ENCODE results near the gene ATP2A1. TPM values are rescaled to one million over a fixed set of nuclear protein-coding genes. Genes with fewer than 3 reads are reported as not detected.

Gene ATP2A1
- total and polyA plus RNA-seq, 2 of the 13 experiments (the other 11 are each of a cell fraction or from before 2014, with no cell fraction given) = 3.2 to 12.5 TPM

GRCh38 chr16:28836761-28837064, 41.6 kb upstream of the ATP2A1 start:
- Histone ChIP-seq H3K79me2 (ENCODE audit: insufficient read depth, low read length) (no peaks in the 10 kb centered on the region), H3K9me3 (ENCODE audit: low read length) (no peaks in the 10 kb centered on the region), H3K4me1 (ENCODE audit: insufficient read depth, low read length) (peaks cover 14% of the 10 kb centered on the region), H3K27ac (ENCODE audit: extremely low read length, insufficient read depth, low read length) (no peak overlapping the region), H3K4me3 (replicated peaks in 1 of 3; ENCODE audit: insufficient read depth in 1 of 3, low read depth in 2 of 3, low read length in 3 of 3) (no peak overlapping the region), H3K9ac (ENCODE audit: insufficient read depth, low read depth, low read length) (no peak overlapping the region), H2AFZ (ENCODE audit: low read length) (no peak overlapping the region), H3K4me2 (ENCODE audit: low read depth, low read length) (no peak overlapping the region), H4K20me1 (ENCODE audit: insufficient read depth, low read length) (peaks cover 8% of the 10 kb centered on the region; the same call in 1 of the 2 replicates), H3K27me3 (ENCODE audit: control insufficient read depth in 1 of 2, insufficient read depth in 2 of 2, low read length in 2 of 2) (no peaks in the 10 kb centered on the region), H3K36me3 (replicated peaks in 1 of 2; ENCODE audit: control insufficient read depth in 1 of 2, insufficient read depth in 2 of 2, low read length in 2 of 2) (peaks cover 44 to 62% of the 10 kb centered on the region in 2 experiments)
- BruUV-seq (replicated peaks) = no TSS peak
- FAIRE-seq = no peak
- POLR2A ChIA-PET = interaction anchor here (1.1 to 6.8 kb wide), 3 partner anchors 9 to 14 kb away, joined by 4 to 51 read pairs (median 17); partner anchors contain the start of genes ATXN2L and TUFM
- WGBS (ENCODE audit: low lambda C conversion rate) = 92% methylated on average over 8 of the region's 8 CpGs
- DNase-seq (ENCODE audit: low spot score) = no peak
- in situ Hi-C loops (cut with HindIII; ENCODE audit: extremely low pct_ligation_motif_present, low pct_unique_long_range_greater_than_20kb) = no loop called here
- ATAC-seq = no peak
- intact Hi-C loops (cut with micrococcal nuclease; ENCODE audit: unreplicated experiment) = no loop called here
- CTCF ChIA-PET (ENCODE audit: low intra/inter-chr PET ratio, low total read pairs) = no interaction called here
- TF ChIP-seq HNRNPLL (IDR thresholded peaks at IDR 0.05; ENCODE audit: low read depth, low read length, poor library complexity, severe bottlenecking) = no peak
- no peak for TF ChIP-seq ZNF777 (CRISPR knock-in tag; IDR thresholded peaks at IDR 0.05)

- no peaks in the 10 kb centered on the region for H3K9me3 ChIP-seq (ENCODE audit: low read length)
- 95% methylated on average over 7 of the region's 7 CpGs for WGBS (ENCODE audit: low lambda C conversion rate)
- H3K27me3 ChIP-seq (ENCODE audit: control insufficient read depth in 1 of 2, insufficient read depth in 2 of 2, low read length in 2 of 2) = no peaks in the 10 kb centered on the region
- no peak overlapping the region for H2AFZ ChIP-seq (ENCODE audit: low read length)
- ChIA-PET CTCF (ENCODE audit: low intra/inter-chr PET ratio, low total read pairs) (no interaction called here), POLR2A (interaction anchor here (1.0 to 6.8 kb wide), 7 partner anchors 8 to 113 kb away, joined by 3 to 51 read pairs (median 9); partner anchors contain the start of genes ATXN2L, NFATC2IP, SH2B1 and TUFM)
- in situ Hi-C loops (cut with HindIII; ENCODE audit: extremely low pct_ligation_motif_present, low pct_unique_long_range_greater_than_20kb) = no loop called here
- no peak overlapping the region for H3K4me2 ChIP-seq (ENCODE audit: low read depth, low read length)
- H3K79me2 ChIP-seq (ENCODE audit: insufficient read depth, low read length) = no peaks in the 10 kb centered on the region
- intact Hi-C loops (cut with micrococcal nuclease; ENCODE audit: unreplicated experiment) = no loop called here
- no peak overlapping the region for H3K27ac ChIP-seq (ENCODE audit: extremely low read length, insufficient read depth, low read length)
- no peak overlapping the region for H3K9ac ChIP-seq (ENCODE audit: insufficient read depth, low read depth, low read length)
- H3K36me3 ChIP-seq (replicated peaks in 1 of 2; ENCODE audit: control insufficient read depth in 1 of 2, insufficient read depth in 2 of 2, low read length in 2 of 2) = peaks cover 42 to 58% of the 10 kb centered on the region in 2 experiments
- BruUV-seq (replicated peaks) = no TSS peak
- H4K20me1 ChIP-seq (ENCODE audit: insufficient read depth, low read length) = peaks cover 8% of the 10 kb centered on the region; the same call in 1 of the 2 replicates
- H3K4me3 ChIP-seq (replicated peaks in 1 of 3; ENCODE audit: insufficient read depth in 1 of 3, low read depth in 2 of 3, low read length in 3 of 3) = no peak overlapping the region
- H3K4me1 ChIP-seq (ENCODE audit: insufficient read depth, low read length) = peaks cover 3% of the 10 kb centered on the region; the same call in 1 of the 2 replicates
- ATAC-seq (no peak), FAIRE-seq (no peak), DNase-seq (ENCODE audit: low spot score) (no peak)
- TF ChIP-seq FUBP1 (CRISPR knock-in tag; IDR thresholded peaks at IDR 0.05; ENCODE audit: borderline replicate concordance) = no peak
- TF ChIP-seq HMGA1 (CRISPR knock-in tag; conservative IDR thresholded peaks at IDR 0.05) = no peak
- no peak for TF ChIP-seq ZNF746 (CRISPR knock-in tag; IDR thresholded peaks at IDR 0.05)
- TF ChIP-seq HOXA7 (CRISPR knock-in tag; IDR thresholded peaks at IDR 0.05) = no peak
- TF ChIP-seq PAF1 (CRISPR knock-in tag; IDR thresholded peaks at IDR 0.05) = peak; percentile 43; the same call in 1 of the 2 replicates
- no peak for TF ChIP-seq TARDBP (CRISPR knock-in tag; IDR thresholded peaks at IDR 0.05)
- no peak for TF ChIP-seq DNMT1 (CRISPR knock-in tag; IDR thresholded peaks at IDR 0.05)
- no peak for TF ChIP-seq ZNF557 (CRISPR knock-in tag; IDR thresholded peaks at IDR 0.05)
- TF ChIP-seq ZNF567 (CRISPR knock-in tag; IDR thresholded peaks at IDR 0.05; ENCODE audit: borderline replicate concordance) = no peak
Measured at GRCh38 chr16:28837672-28838557, 40.4 kb upstream of the ATP2A1 start.

Measured in HepG2 (cell line).